Smooth muscle cell (in vitro differentiated cells): ENCODE data around the gene UCP2. TPM values are rescaled to one million over a fixed set of nuclear protein-coding genes. Genes with fewer than 3 reads are reported as not detected.

Experiments used
- DNase-seq: peaks from one replicate; lab custom pipeline; 2025; ENCODE audit not compliant: unreplicated experiment; lab: John Stamatoyannopoulos, UW
- H2AFZ ChIP-seq: fragments of 200-600 bp; sonication (generic); 2 replicates; pipeline ENCODE4 v1.6.0; 2016; ENCODE audit warnings: antibody characterized with exemption, low read depth, mild to moderate bottlenecking
- H3F3A ChIP-seq: fragments of 200-600 bp; sonication (generic); 2 replicates; pipeline ENCODE4 v1.6.0; 2017; ENCODE audit warnings: antibody characterized with exemption, low read depth
- H3K27ac ChIP-seq: fragments of 200-600 bp; sonication (generic); 2 replicates; pipeline ENCODE4 v1.5.1; 2016; ENCODE audit warnings: low read depth, mild to moderate bottlenecking
- H3K27me3 ChIP-seq: fragments of 200-600 bp; sonication (generic); 2 replicates; pipeline ENCODE4 v1.6.1; 2016; ENCODE audit warnings: low read depth, mild to moderate bottlenecking
- H3K36me3 ChIP-seq: fragments of 200-600 bp; sonication (generic); 2 replicates; pipeline ENCODE4 v1.5.1; 2016; ENCODE audit warnings: low read depth
- H3K4me1 ChIP-seq: fragments of 200-600 bp; sonication (generic); 2 replicates; pipeline ENCODE4 v1.5.1; 2016; ENCODE audit warnings: low read depth
- H3K4me2 ChIP-seq: fragments of 200-600 bp; sonication (generic); 2 replicates; pipeline ENCODE4 v1.6.0; 2016; ENCODE audit warnings: mild to moderate bottlenecking
- H3K4me3 ChIP-seq: fragments of 200-600 bp; sonication (generic); 2 replicates; pipeline ENCODE4 v1.5.1; 2016; ENCODE audit warnings: mild to moderate bottlenecking
- H3K79me2 ChIP-seq: fragments of 200-600 bp; sonication (generic); 2 replicates; pipeline ENCODE4 v1.6.0; 2016; ENCODE audit warnings: low read depth, mild to moderate bottlenecking
- H3K9ac ChIP-seq: fragments of 200-600 bp; sonication (generic); 2 replicates; pipeline ENCODE4 v1.6.0; 2016; ENCODE audit warnings: low read depth
- H3K9me3 ChIP-seq: fragments of 200-600 bp; sonication (generic); replicated peaks from 2 replicates; pipeline ENCODE4 v1.5.1; 2016; ENCODE audit warnings: low read depth
- H4K20me1 ChIP-seq: fragments of 200-600 bp; sonication (generic); 2 replicates; pipeline ENCODE4 v1.6.0; 2016; ENCODE audit warnings: low read depth
- CTCF ChIP-seq: fragments of 200-600 bp; sonication (generic); IDR thresholded peaks from 2 replicates; pipeline ENCODE4 v1.5.1; 2017; ENCODE audit warnings: borderline replicate concordance, mild to moderate bottlenecking, antibody characterized with exemption; ENCODE audit not compliant: insufficient read depth, poor library complexity, severe bottlenecking
- WGBS: methylation state at CpG from one replicate; pipeline ENCODE4 v1.1.7; 2016; ENCODE audit warnings: low lambda C conversion rate; 5-methylcytosine and 5-hydroxymethylcytosine counted together
- polyA plus RNA-seq: library from polyadenylated mRNA; unstranded; fragments of >200 nt; fragmentation: Nextera tagmentation; extraction: Ambion mirVana; gene quantifications from 2 replicates; pipeline ENCODE4 v1.2.1, GENCODE V29; 2016
- total RNA-seq: library from RNA; depleted of rRNA; stranded (reverse); fragments of >200 nt; gene quantifications from 2 replicates; pipeline ENCODE4 v1.2.3, GENCODE V29; 2014

Gene UCP2
- total and polyA plus RNA-seq, 2 experiments from 2014 or later: 0.67 to 8.2 TPM

GRCh38 chr11:74012074-74012809 is 29.6 kb upstream of the UCP2 start:
- WGBS: 96% methylated on average over 14 of the region's 14 CpGs
- no peak overlapping the region for H2AFZ ChIP-seq
- no peak overlapping the region for H3K4me3 ChIP-seq
- H3K9me3 ChIP-seq: no peaks in the 10 kb centered on the region
- no peaks in the 10 kb centered on the region for H3K4me1 ChIP-seq
- H3K27ac ChIP-seq: peak overlapping the region; percentile 11
- DNase-seq: no peak
- H3F3A ChIP-seq: no peaks in the 10 kb centered on the region
- H3K36me3 ChIP-seq: no peaks in the 10 kb centered on the region
- H3K9ac ChIP-seq: no peak overlapping the region
- no peaks in the 10 kb centered on the region for H4K20me1 ChIP-seq
- no peak for TF ChIP-seq CTCF
- no peaks in the 10 kb centered on the region for H3K79me2 ChIP-seq
- H3K4me2 ChIP-seq: peak overlapping the region; percentile 39
- no peaks in the 10 kb centered on the region for H3K27me3 ChIP-seq

GRCh38 chr11:74011360-74012073 is 28.9 kb upstream of the UCP2 start:
- DNase-seq: no peak
- TF ChIP-seq CTCF: no peak

GRCh38 chr11:74010306-74011300 is 28.0 kb upstream of the UCP2 start:
- Histone ChIP-seq H3K9ac (no peak overlapping the region), H4K20me1 (no peaks in the 10 kb centered on the region)
- 93% methylated on average over 9 of the region's 9 CpGs for WGBS

More at GRCh38 chr11:74011360-74012073, 28.9 kb upstream of the UCP2 start:
- Histone ChIP-seq H3K27ac (peak overlapping the region; percentile 11), H4K20me1 (no peaks in the 10 kb centered on the region), H3K27me3 (no peaks in the 10 kb centered on the region), H3K4me3 (no peak overlapping the region), H3K9ac (no peak overlapping the region), H3K9me3 (no peaks in the 10 kb centered on the region), H3K36me3 (no peaks in the 10 kb centered on the region), H3F3A (no peaks in the 10 kb centered on the region), H3K79me2 (no peaks in the 10 kb centered on the region), H3K4me2 (peak overlapping the region; percentile 39), H3K4me1 (no peaks in the 10 kb centered on the region), H2AFZ (no peak overlapping the region)
- 40% methylated on average over 8 of the region's 8 CpGs for WGBS

More at GRCh38 chr11:74010306-74011300, 28.0 kb upstream of the UCP2 start:
- H3K27ac ChIP-seq: no peak overlapping the region
- H3K79me2 ChIP-seq: no peaks in the 10 kb centered on the region
- no peak for TF ChIP-seq CTCF
- H3K27me3 ChIP-seq: no peaks in the 10 kb centered on the region
- no peaks in the 10 kb centered on the region for H3K4me1 ChIP-seq
- no peak overlapping the region for H2AFZ ChIP-seq
- DNase-seq: no peak
- no peaks in the 10 kb centered on the region for H3K9me3 ChIP-seq
- no peaks in the 10 kb centered on the region for H3F3A ChIP-seq
- H3K4me2 ChIP-seq: no peak overlapping the region
- no peaks in the 10 kb centered on the region for H3K36me3 ChIP-seq
- no peak overlapping the region for H3K4me3 ChIP-seq
